Measurements from ENCODE around the gene ATXN10.

DNA sequence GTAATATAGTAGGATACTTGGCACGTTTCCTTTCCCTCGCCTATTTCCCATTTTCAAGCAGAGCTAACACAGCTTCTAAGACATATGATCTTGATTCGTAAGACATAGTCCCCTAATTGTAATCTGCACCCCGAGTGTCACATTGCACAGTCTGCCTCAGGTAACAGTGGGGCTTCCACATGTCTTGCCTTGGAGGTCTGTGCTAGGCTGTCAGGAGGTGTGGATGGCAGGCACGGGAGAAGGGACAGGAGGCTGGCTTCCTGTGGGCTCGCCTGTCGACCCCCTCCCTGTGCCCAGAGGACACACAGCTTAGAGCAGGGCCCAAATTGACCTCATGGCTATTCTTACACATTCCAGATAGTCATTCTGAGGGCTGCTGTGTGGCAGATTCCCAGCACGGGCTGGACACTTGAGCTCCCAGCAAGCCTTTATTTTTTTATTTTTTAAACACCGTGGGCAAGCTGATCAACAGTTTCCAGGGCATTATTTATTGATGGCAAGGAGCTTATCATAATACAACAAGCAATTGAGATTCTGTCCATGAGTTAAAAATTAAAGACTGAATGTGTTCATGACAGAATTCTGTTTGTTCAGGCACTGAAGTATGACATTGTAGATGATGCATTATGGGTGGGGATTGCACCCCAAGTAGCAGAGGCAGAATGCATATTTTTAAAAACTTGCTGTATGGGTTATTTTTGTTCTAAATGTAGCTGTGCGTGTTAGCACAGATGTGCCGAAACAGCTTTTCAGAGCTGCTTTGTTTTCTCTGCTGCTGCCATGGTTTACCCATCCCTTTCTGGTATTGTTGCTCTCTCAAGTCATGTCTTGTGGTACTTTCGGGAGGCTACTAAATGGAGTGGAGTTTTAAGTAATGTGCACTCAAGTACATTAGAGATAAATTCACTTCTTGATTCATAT, 113.0 kb downstream of the ATXN10 start:
- TF ChIP-seq, protein P1, sequence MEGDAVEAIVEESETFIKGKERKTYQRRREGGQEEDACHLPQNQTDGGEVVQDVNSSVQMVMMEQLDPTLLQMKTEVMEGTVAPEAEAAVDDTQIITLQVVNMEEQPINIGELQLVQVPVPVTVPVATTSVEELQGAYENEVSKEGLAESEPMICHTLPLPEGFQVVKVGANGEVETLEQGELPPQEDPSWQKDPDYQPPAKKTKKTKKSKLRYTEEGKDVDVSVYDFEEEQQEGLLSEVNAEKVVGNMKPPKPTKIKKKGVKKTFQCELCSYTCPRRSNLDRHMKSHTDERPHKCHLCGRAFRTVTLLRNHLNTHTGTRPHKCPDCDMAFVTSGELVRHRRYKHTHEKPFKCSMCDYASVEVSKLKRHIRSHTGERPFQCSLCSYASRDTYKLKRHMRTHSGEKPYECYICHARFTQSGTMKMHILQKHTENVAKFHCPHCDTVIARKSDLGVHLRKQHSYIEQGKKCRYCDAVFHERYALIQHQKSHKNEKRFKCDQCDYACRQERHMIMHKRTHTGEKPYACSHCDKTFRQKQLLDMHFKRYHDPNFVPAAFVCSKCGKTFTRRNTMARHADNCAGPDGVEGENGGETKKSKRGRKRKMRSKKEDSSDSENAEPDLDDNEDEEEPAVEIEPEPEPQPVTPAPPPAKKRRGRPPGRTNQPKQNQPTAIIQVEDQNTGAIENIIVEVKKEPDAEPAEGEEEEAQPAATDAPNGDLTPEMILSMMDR (IDR thresholded peaks at IDR 0.05; ENCODE audit: borderline replicate concordance, extremely low read depth, low read length, poor library complexity, severe bottlenecking): no peak
- TF ChIP-seq EZH2 (IDR thresholded peaks at IDR 0.05; ENCODE audit: borderline replicate concordance, low read depth, low read length, severe bottlenecking): no peak
